NCI-H2029 (cell line): ENCODE results near the gene MORN1.

Experiments
- DNase-seq: peaks from one replicate; lab custom pipeline; 2025; lab: John Stamatoyannopoulos, UW

MORN1 gene

DNA sequence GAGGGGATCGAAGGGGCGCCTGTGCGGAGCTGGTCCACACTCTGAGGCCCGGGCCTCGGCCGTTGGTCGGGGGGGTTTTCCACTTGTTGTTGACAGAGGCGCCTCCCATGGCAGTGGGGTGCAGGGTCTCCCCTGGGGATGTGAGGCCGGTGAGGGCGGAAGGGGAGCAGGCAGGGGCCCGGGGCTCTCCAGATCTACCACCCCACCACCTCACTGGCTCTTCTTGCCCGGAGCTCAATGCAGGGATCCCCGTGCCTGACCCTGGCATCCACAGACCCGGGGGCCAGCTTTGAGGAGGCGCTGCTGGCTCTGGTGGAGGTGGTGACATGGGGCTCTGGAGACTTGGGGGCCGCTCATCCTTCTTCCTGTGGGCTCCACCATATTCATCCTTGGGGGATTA lies 28.1 kb upstream of the MORN1 start:
- no peak for DNase-seq

DNA sequence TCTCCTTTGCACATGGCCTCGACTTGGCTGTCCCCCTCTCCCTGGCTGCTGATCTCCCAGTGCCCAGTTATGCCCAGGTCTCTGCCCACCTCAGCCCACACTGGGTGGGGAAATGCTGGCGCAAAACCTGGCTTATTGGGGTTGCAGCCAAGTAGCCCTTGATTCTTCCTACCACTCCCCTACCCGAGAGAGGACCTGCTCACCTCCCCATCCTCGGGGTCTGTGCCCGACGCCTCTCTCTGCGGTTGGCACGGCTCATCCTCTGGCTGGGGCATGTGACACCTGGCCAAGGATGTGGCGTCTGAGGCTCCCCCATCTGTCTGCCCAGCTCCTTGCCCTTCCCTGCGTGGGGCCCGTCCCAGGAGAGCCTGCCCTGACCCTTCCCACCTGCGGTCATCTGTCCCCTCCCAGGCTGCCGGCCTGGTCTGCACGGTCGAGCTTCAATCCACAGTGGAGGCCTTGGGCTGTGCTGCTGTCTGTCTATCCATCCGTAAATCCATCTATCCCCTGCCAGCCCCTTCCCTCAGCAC lies 27.5 kb upstream of the MORN1 start:
- DNase-seq = no peak

DNA sequence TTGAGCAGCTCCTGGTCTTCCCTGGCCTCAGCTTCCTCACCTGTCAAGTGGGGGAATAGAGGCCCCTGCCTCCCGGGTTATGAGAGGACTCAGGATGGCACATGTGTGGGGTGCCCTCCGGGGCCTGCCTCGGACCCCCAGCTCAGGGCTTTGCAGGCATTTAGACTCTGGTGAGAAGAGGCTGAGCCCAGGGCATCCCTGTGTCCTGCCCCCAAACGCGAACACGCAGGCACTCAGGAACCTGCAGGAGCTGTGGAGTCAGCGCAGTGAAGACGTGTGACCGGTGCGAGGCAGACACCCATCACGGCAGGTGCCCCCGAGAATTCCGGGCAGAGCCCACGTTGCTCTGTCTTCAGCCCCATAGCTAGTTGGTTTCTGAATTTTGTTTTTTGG lies 26.5 kb upstream of the MORN1 start:
- no peak for DNase-seq

DNA sequence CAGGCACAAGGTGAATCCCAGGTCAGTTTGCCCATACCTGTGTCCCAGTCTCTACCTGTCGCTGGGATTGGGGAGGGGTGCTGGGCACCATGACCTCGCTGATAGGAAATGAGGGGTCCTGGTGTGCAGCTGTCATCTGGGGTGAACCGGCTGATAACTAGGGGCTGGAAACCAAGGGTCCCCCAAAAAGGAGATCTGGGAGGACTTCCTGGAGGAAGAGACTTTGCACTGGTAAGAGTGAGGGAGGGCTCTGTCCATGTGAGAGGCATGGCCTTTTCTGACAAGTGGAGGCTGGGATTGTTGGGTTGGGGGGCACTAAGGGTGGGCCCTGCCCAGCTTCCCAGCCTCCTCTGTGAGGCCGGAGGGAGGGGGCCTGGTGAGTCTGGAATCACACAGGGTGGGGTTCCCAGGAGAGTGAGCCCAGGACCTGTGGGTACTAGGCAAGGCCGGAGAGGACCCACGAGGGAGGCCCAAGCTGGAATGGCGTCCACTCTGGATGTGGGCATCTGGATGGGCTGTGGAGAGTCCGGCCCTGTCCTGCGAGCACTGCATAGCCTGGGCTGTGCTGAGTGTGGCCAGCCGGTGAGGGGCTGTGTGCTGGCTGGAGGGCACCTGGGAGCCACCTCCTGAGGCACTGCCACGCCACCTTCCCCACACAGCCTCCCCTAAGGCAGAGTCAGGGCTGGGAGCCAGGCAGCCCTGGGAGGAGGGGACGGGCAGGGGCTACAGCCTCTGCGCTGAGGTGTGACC lies 25.9 kb upstream of the MORN1 start:
- DNase-seq = no peak

DNA sequence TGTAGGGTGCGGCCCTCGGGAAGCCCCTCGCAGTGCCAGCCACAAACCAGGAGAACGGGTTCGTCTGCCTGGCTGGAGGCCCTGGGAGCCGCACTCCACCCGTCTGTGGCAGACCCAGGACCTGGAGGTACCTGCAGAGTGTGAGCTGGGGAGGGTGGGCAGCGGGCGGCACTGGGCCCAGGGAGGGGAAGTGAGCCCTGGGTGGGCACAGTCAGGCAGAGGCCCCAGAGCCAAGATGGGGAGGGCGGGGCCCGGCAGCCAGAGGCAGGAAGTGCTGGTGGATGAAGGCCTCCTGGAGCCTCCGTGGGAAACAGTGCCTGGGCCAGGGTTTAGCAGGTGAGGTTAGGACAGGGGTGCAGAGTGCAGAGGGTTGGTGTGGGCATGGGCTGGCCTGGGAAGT lies 25.0 kb upstream of the MORN1 start:
- no peak for DNase-seq

DNA sequence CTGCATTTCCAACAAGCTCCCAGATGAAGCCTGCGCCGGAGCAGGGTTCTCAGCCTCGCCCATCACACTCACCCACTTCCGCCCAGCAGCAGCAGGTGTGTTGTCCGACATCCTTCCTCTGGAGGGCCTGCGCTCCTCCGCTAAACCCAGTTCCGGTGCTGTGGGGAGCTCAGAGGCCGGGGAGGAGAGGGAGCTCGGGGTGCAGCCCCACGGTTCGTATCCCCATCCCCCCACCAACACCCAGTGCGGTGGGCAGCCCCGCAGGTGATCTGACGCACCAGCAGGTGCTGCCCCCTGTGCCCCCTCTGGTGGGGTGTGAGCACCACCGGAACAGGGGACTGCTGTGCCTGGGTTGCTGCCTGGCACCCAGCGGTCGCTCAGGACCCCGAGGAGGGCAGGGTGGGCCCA lies 24.5 kb upstream of the MORN1 start:
- DNase-seq = peak; percentile 39

DNA sequence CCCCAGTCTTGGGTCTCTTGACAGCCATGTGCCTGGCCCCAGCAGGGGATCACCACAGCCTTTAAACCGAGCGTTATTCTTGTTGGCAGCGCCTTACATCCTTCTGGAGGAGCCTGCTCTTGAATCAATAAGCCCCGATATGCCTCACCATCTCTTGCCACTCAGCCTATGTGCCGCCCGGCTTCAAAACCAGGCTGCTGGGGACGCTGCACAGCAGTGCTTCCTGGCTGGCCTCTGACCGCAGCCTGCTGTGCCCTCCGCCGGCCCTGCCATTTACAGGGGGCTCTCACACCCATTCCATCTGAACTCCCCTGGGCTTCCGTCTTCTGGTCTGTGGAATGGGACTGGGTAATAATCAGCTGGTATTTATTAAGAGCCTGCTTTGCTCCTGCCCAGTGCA lies 24.0 kb upstream of the MORN1 start:
- DNase-seq = no peak

DNA sequence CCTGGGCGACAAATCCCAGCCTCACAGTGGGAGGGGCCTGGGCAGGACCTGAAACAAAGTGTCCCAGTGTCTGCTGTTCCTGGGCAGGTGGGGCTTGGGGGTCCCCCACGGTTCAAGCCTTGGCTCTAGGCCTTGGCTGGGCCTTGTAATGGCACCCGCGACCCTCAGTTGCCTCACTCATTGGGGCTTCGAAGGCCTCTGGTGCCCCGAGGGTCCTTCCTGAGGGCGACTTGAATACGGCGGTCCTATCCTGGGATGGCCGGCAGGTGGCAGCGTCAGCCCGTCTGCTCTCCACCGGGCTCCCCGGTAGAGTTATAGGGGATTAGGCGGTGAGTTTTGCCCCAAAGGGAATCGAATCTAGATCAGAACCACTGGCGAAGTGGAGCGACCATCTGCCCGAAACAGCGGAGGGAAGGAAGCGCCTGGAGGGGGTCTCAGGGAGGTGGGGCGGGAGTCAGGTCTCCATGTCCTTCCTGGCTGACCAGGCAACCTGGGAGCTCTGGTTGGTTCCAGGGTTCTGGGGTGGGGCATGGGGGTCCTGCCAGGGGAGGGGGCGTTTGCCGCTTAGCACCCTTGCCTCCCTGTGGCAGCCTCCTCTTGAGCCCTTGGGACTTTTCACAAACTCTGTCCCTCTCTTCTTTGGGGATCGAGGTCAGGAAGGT lies 23.1 kb upstream of the MORN1 start:
- DNase-seq = peak; percentile 7

DNA sequence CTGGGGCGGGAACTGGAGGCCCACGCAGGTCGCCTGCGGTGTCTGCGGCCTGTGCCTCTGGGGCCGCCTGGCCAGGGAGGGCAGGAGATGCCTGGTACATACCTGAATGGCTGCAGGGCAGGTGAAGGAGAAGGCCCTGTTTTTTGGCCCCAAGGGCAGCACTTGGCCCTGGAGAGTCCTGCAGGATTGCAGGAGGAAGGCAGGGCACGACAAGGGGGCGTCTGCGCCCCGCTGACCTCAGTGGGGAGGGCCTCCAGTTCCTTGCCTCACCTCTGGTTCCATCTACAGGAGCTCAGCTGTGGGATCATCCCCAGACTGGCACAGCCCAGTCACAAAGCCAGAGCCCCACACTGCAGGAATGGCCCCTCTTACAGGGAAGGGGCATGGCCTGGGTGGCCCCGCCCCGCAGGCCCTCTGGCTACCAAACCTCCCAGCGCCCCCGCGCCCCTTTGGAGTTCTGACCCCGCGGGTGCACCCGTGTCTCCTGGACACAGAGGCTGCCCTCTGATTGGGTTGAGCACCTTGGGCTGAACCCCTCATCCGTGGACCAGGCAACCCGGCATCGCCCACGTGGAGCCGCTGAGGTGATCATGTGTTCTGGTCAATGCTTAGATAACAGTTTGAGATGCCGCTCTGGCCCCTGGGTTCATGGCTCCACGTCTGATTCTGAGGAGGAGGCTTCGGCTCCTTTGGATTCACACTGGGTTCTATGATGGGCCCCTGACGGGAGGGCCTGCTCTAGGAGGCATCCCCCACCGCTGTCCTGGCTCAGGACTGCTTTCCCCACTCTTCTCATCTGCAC lies 22.3 kb upstream of the MORN1 start:
- DNase-seq = no peak

DNA sequence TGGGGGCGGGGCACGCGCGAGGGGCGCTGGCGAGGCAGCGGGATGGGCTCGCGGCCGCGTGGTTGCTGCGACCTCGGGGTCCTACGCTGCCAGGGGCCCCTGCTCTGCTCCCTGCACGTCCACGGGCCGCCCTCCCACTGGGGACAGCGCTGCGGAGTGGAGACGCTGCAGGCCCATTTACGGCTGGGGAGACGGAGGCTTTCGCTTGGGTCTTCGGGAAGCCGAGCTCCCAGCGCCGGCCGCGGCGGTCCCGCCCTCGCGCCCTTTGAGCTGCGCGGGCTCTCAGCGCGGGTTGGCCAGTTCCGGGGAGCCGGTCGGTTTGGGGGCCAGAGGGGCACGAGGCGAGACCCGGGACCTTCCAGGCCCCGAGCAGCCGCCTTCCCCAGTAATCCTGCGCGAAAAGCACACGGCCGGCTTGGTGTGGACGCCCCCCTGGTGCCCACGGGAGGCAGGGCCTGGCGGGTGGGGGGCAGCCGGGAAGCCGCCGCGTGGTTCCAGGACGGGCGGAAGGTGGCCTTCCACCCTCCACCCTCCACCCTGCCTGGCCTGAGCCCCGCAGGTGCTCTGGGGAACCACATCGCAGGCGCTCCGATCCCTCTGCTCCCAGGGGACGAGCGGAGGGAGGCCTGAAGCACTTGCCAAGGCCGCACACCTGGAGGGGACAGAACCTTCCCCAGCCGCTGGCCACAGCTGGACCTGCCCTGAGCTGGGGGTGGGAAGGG lies 21.6 kb upstream of the MORN1 start:
- peak; percentile 60 for DNase-seq

DNA sequence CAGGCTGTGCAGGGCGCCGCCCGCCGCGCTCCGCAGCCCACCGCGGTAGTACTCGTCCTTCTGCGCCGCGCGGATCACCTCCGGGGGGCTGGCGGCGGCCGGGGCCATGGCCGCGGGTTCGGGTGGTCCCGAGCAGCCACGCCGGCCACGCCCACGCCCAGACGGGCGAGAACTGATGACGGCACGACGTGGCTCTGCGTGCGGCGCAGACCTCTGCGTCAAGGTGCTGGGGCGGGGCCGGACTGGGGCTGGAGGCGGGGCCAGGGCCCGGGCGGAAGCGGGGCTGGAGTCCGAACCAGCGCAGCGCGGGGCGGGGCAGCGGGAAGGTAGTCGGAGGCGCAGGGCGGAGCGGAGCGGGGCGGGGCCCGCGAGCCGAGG lies 21.0 kb upstream of the MORN1 start, which contains the start of gene PEX10:
TSS of gene PEX10 (minus strand) at position 170 of the 378 bp plus-strand sequence. CDS start at position 108, 62 bp downstream.
- DNase-seq = peak; percentile 93

GRCh38 chr1:2411801-2412394 lies 20.5 kb upstream of the MORN1 start:
- no peak for DNase-seq

GRCh38 chr1:2409745-2410144 lies 18.4 kb upstream of the MORN1 start:
- no peak for DNase-seq

GRCh38 chr1:2408859-2409276 lies 17.5 kb upstream of the MORN1 start:
- no peak for DNase-seq

GRCh38 chr1:2408456-2408855 lies 17.1 kb upstream of the MORN1 start:
- no peak for DNase-seq

- DNase-seq = no peak
Measured at GRCh38 chr1:2407991-2408275, 16.6 kb upstream of the MORN1 start.

DNA sequence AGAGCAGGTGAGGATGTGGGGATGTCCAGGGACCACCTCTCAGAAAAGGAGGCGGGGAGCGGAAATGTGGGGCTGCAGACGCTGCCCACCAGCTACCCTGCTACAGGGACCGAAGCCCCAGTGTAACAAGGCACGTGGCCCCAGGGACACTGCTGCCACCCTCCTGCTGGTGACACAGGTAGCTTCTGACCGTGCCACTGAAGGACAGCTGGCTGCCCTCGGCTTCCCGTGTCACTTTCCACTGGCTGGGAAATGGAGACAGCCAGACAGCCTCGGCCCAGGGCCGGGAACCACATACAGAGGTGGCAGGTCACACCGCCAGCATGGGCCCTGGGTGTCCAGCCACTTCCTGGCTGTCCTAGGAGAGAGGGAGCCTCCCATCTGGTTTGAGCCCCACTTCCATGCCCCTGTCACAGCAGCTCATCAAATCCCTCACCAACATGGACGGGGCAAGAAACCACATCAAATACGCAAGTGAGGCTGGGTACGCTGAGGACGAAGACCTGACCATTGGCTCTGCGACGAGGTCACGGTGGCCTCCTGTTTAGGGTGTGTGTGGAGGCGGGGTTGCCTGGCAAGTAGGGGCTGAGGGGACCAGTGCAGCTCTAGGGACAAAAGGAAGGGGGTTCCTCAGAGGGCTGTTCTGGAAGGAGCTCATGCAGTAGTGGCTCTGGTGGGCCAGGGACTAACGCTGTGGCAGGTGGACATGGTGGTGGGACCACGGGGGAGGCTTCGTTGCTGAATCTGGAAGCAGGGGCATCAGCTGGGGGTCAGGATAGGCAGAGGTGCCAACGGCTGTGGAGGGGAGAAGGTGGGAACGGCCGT lies 16.0 kb upstream of the MORN1 start:
- no peak for DNase-seq

DNA sequence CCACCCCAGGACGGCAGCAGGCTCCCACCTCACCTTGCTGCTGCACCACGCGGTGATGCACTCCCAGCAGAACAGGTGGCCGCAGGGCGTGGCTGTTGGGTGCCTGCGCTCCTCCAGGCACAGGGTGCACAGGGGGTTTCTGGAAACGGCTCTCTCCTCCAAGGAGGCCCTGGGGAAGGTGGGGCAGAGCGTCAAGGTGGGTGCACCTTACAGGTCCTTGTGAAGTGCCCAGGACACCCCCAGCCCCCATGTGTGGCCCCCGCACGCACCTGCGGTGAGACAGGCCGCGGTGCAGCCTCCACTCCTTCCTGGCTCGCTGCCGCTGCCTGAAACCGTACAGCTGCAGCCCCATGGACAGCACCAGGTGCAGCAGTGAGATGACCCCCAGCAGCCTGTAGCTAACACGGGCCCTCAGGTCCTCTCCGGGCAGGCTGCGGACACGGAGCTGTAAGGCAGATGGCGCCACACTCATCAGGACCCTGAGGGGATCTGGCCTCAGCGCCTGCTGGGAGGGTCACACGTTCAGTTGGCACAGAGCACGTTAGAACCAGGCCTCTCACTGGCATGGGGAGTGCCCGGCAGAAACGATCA lies 15.2 kb upstream of the MORN1 start:
- no peak for DNase-seq

DNA sequence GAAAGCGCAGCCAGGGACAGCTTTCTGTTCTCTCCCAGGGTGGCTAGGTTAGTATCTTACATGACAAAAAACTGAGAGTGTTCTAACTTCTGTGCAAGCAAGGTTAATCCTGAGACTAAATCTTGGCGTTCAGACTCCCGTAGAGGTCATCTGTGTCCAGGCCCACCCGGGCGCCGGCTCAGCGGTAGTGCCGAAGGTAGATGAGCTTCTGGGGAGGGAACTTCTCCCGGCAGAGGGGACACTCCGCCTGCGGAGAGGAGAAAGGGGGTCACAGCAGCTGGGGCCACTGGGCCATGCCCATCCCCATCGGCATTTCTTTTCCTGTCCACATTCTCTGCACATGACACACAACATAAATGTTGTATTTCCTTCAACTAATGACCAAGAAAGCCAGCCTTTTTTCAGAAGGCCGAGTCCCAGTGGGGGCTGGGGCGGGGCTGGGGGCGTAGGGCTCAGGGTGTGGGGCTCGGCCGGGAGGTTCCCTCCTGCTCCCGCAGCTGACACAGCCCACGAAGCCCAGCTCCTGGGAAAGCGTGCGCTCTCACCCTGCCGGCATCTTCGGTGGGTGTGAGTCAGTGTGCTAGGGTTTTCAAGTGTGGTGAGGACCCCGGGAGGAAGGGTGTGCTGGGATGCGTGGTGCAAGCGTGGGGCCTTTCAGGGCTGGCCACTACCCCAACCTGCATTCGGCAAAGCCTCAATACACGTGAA lies 14.4 kb upstream of the MORN1 start:
- DNase-seq = no peak
